HEK293 (cell line): ENCODE results near the gene NUDCD3.
A peak's percentile ranks its signal among the peaks of the same experiment; 100 is the strongest.
"Not testable (repeated sequence)": the region's sequence is repeated elsewhere in the genome, so short reads cannot be mapped to it uniquely, and the experiment has no call there.

Experiments
- CTCF ChIA-PET: fragments of 350-600 bp; formaldehyde crosslinking; extraction: SDS; loops from one replicate; lab custom pipeline; 2021; ENCODE audit warnings: antibody characterized with exemption; lab: Yijun Ruan, JAX
- POLR2A ChIA-PET: fragments of 300-600 bp; formaldehyde crosslinking; extraction: SDS; loops from one replicate; lab custom pipeline; 2020; ENCODE audit warnings: antibody characterized with exemption, inconsistent platforms; lab: Yijun Ruan, JAX
- H3K27ac ChIP-seq: fragments of 200-500 bp; sonication (Bioruptor generic); 2 replicates; pipeline ENCODE4 v1.5.1; 2014; ENCODE audit warnings: low read depth, low read length, control low read depth, inconsistent platforms; ENCODE audit errors: extremely low read depth
- H3K36me3 ChIP-seq, 2 experiments: fragments of 200-500 bp in 1 of 2; sonication (Bioruptor generic) in 1 of 2; 1 replicate in 1 of 2; 2 replicates in 1 of 2; pipeline ENCODE4 v1.5.1; 2014 to 2017; ENCODE audit warnings: inconsistent platforms in 2 of 2, low read length in 2 of 2; ENCODE audit not compliant: control insufficient read depth in 2 of 2, insufficient read depth in 1 of 2
- H3K4me1 ChIP-seq: fragments of 200-500 bp; sonication (Bioruptor generic); 2 replicates; pipeline ENCODE4 v1.5.1; 2014; ENCODE audit warnings: mild to moderate bottlenecking, low read length, inconsistent platforms; ENCODE audit not compliant: control insufficient read depth, insufficient read depth
- H3K4me3 ChIP-seq: 2 replicates; pipeline ENCODE4 v1.5.1; 2011; ENCODE audit warnings: low read depth, mild to moderate bottlenecking, control low read depth, low read length, moderate library complexity
- H3K9me3 ChIP-seq: fragments of 200-500 bp; sonication (Bioruptor generic); 2 replicates; pipeline ENCODE4 v1.5.1; 2014; ENCODE audit warnings: low read depth, low read length, inconsistent platforms; ENCODE audit not compliant: control insufficient read depth, insufficient read depth
- GLIS1 ChIP-seq: fragments of 450-650 bp; formaldehyde crosslinking; IDR thresholded peaks from 2 replicates; pipeline ENCODE4 v1.5.1; 2016; ENCODE audit warnings: missing biosample characterization, missing genetic modification characterization
- KLF7 ChIP-seq: fragments of 450-650 bp; formaldehyde crosslinking; IDR thresholded peaks from 2 replicates; pipeline ENCODE4 v1.5.1; 2016; ENCODE audit warnings: missing biosample characterization, missing genetic modification characterization, borderline replicate concordance
- PRDM1 ChIP-seq: fragments of 450-650 bp; formaldehyde crosslinking; IDR thresholded peaks from 2 replicates; pipeline ENCODE4; 2016; ENCODE audit warnings: missing biosample characterization, missing genetic modification characterization
- SCRT2 ChIP-seq: fragments of 450-650 bp; formaldehyde crosslinking; IDR thresholded peaks from 2 replicates; pipeline ENCODE4 v1.5.1; 2016; ENCODE audit warnings: missing biosample characterization, missing genetic modification characterization
- TCF7L2 ChIP-seq: IDR thresholded peaks from 2 replicates; pipeline ENCODE4 v1.6.1; 2011; ENCODE audit warnings: low read depth, mild to moderate bottlenecking, inconsistent platforms, low read length, moderate library complexity, borderline replicate concordance
- ZNF138 ChIP-seq: fragments of 450-650 bp; formaldehyde crosslinking; IDR thresholded peaks from 2 replicates; pipeline ENCODE4 v1.5.1; 2016; ENCODE audit warnings: missing biosample characterization, missing genetic modification characterization, borderline replicate concordance
- ZNF146 ChIP-seq: fragments of 450-650 bp; formaldehyde crosslinking; IDR thresholded peaks from 2 replicates; pipeline ENCODE4 v1.5.1; 2016; ENCODE audit warnings: missing biosample characterization, missing genetic modification characterization
- ZNF239 ChIP-seq: fragments of 450-650 bp; formaldehyde crosslinking; IDR thresholded peaks from 2 replicates; pipeline ENCODE4 v1.5.1; 2016; ENCODE audit warnings: missing biosample characterization, missing genetic modification characterization
- ZNF324 ChIP-seq: fragments of 450-650 bp; formaldehyde crosslinking; IDR thresholded peaks from 2 replicates; pipeline ENCODE4 v1.5.1; 2016; ENCODE audit warnings: missing biosample characterization, missing genetic modification characterization
- ZNF426 ChIP-seq: fragments of 450-650 bp; formaldehyde crosslinking; IDR thresholded peaks from 2 replicates; pipeline ENCODE4 v1.5.1; 2017; ENCODE audit warnings: missing biosample characterization, missing genetic modification characterization, mild to moderate bottlenecking, inconsistent platforms, moderate library complexity
- ZNF473 ChIP-seq: fragments of 450-650 bp; formaldehyde crosslinking; IDR thresholded peaks from 2 replicates; pipeline ENCODE4 v1.5.1; 2017; ENCODE audit warnings: missing biosample characterization, missing genetic modification characterization
- ZNF558 ChIP-seq: fragments of 450-650 bp; formaldehyde crosslinking; IDR thresholded peaks from 2 replicates; pipeline ENCODE4 v1.5.1; 2016; ENCODE audit warnings: missing biosample characterization, missing genetic modification characterization
- ZNF658 ChIP-seq: fragments of 450-650 bp; formaldehyde crosslinking; IDR thresholded peaks from 2 replicates; pipeline ENCODE4; 2016; ENCODE audit warnings: missing biosample characterization, missing genetic modification characterization
- ZNF707 ChIP-seq: fragments of 450-650 bp; formaldehyde crosslinking; IDR thresholded peaks from 2 replicates; pipeline ENCODE4 v1.5.1; 2016; ENCODE audit warnings: missing biosample characterization, missing genetic modification characterization
- ZNF768 ChIP-seq: fragments of 450-650 bp; formaldehyde crosslinking; IDR thresholded peaks from 2 replicates; pipeline ENCODE4 v1.5.1; 2018; ENCODE audit warnings: missing biosample characterization, mild to moderate bottlenecking, missing genetic modification characterization
- ZNF791 ChIP-seq: fragments of 450-650 bp; formaldehyde crosslinking; IDR thresholded peaks from 2 replicates; pipeline ENCODE4 v1.5.1; 2016; ENCODE audit warnings: missing biosample characterization, missing genetic modification characterization
- ZSCAN23 ChIP-seq: fragments of 450-650 bp; formaldehyde crosslinking; IDR thresholded peaks from 2 replicates; pipeline ENCODE4 v1.5.1; 2016; ENCODE audit warnings: missing biosample characterization, missing genetic modification characterization
- ZXDB ChIP-seq: fragments of 450-650 bp; formaldehyde crosslinking; IDR thresholded peaks from 2 replicates; pipeline ENCODE4 v1.5.1; 2016; ENCODE audit warnings: missing biosample characterization, missing genetic modification characterization
- TF ChIP-seq, protein P1 (sequence below): fragments of 450-650 bp; formaldehyde crosslinking; IDR thresholded peaks from 2 replicates; pipeline ENCODE4 v1.5.1; 2016; ENCODE audit warnings: missing biosample characterization, missing genetic modification characterization
- TF ChIP-seq, protein P2 (sequence below): fragments of 450-650 bp; formaldehyde crosslinking; IDR thresholded peaks from 2 replicates; pipeline ENCODE4 v1.5.1; 2016; ENCODE audit warnings: missing biosample characterization, missing genetic modification characterization
- TF ChIP-seq, protein P3 (sequence below): fragments of 450-650 bp; formaldehyde crosslinking; IDR thresholded peaks from 2 replicates; pipeline ENCODE4 v1.5.1; 2016; ENCODE audit warnings: missing biosample characterization, missing genetic modification characterization

The NUDCD3 gene

DNA sequence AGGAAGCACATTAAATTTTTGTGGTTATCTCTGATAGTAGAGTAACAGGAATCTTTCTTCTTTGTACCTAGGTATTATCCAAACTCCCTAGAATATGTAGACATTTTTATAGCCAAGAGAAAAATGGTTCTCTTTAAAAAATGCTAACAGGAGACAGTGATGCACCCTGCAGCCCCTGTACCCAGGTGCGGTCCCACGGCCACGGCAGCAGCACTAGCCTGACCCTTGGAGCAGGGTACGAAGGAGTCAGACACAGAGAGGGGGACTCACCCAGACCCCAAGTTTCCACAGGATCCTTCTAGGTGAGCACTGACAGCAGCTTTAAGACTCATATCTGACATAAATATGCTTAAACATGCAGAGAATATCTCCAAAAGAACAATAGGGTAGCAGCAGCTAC is 60.4 kb downstream of the NUDCD3 start:
- TF ChIP-seq ZNF426 (no peak), ZXDB (no peak), TCF7L2 (no peak), PRDM1 (no peak), ZNF658 (tag by site-specific recombination) (no peak), ZNF138 (tag by site-specific recombination) (no peak), ZNF239 (tag by site-specific recombination) (no peak), ZNF768 (no peak), GLIS1 (tag by site-specific recombination) (no peak), SCRT2 (tag by site-specific recombination) (no peak), ZNF558 (tag by site-specific recombination) (no peak), ZNF791 (no peak), ZNF473 (no peak), ZNF324 (tag by site-specific recombination) (no peak), KLF7 (no peak), ZNF707 (tag by site-specific recombination) (no peak), ZSCAN23 (no peak)
- TF ChIP-seq, protein P1, sequence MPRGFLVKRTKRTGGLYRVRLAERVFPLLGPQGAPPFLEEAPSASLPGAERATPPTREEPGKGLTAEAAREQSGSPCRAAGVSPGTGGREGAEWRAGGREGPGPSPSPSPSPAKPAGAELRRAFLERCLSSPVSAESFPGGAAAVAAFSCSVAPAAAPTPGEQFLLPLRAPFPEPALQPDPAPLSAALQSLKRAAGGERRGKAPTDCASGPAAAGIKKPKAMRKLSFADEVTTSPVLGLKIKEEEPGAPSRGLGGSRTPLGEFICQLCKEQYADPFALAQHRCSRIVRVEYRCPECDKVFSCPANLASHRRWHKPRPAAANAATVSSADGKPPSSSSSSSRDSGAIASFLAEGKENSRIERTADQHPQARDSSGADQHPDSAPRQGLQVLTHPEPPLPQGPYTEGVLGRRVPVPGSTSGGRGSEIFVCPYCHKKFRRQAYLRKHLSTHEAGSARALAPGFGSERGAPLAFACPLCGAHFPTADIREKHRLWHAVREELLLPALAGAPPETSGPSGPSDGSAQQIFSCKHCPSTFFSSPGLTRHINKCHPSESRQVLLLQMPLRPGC (tag by site-specific recombination) = no peak
- TF ChIP-seq, all 188 proteins: peak for 0
- no peak overlapping the region for H3K27ac ChIP-seq
- ChIA-PET CTCF (interaction anchor here (0.7 kb wide), 4 partner anchors 10 to 136 kb away, joined by 3 to 5 read pairs (median 4); no protein-coding TSS in a partner anchor), POLR2A (no interaction called here)
- no peaks in the 10 kb centered on the region for H3K4me1 ChIP-seq
- H3K9me3 ChIP-seq = no peaks in the 10 kb centered on the region
- H3K4me3 ChIP-seq = no peak overlapping the region
- H3K36me3 ChIP-seq = peaks cover 10 to 31% of the 10 kb centered on the region in 2 experiments

DNA sequence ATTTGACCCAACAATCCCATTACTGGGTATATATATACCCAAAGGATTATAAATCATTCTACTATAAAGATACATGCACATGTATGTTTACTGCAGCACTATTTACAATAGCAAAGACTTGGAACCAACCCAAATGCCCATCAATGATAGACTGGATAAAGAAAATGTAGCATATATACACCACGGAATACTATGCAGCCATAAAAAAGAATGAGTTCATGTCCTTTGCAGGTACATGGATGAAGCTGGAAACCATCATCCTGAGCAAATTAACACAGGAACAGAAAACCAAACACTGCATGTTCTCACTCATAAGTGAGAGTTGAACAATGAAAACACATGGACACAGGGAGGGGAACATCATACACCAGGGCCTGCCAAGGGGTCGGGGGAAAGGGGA is 65.7 kb downstream of the NUDCD3 start:
- H3K4me3 ChIP-seq, H3K4me1 ChIP-seq, CTCF ChIA-PET, H3K27ac ChIP-seq, H3K9me3 ChIP-seq, POLR2A ChIA-PET: not testable (repeated sequence)
- TF ChIP-seq, protein P2, sequence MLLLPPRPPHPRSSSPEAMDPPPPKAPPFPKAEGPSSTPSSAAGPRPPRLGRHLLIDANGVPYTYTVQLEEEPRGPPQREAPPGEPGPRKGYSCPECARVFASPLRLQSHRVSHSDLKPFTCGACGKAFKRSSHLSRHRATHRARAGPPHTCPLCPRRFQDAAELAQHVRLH (tag by site-specific recombination) = 0 out of 2 replicates have a peak, but pooled peaks have one; percentile 29
- TF ChIP-seq ZNF146 (tag by site-specific recombination) = peak; percentile 97
- TF ChIP-seq, protein P3, sequence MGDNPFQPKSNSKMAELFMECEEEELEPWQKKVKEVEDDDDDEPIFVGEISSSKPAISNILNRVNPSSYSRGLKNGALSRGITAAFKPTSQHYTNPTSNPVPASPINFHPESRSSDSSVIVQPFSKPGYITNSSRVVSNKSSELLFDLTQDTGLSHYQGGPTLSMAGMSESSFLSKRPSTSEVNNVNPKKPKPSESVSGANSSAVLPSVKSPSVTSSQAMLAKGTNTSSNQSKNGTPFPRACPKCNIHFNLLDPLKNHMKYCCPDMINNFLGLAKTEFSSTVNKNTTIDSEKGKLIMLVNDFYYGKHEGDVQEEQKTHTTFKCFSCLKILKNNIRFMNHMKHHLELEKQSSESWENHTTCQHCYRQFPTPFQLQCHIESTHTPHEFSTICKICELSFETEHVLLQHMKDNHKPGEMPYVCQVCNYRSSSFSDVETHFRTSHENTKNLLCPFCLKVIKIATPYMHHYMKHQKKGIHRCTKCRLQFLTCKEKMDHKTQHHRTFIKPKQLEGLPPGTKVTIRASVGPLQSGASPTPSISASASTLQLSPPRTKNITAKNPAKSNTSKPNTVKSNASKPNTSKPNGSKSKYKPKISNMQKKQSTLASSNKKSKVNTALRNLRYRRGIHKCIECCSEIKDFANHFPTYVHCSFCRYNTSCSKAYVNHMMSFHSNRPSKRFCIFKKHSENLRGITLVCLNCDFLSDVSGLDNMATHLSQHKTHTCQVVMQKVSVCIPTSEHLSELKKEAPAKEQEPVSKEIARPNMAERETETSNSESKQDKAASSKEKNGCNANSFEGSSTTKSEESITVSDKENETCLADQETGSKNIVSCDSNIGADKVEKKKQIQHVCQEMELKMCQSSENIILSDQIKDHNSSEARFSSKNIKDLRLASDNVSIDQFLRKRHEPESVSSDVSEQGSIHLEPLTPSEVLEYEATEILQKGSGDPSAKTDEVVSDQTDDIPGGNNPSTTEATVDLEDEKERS (tag by site-specific recombination) = peak; percentile 74; the same call in 1 of the 2 replicates
- peaks cover 10 to 22% of the 10 kb centered on the region in 2 experiments for H3K36me3 ChIP-seq
